Measurements from ENCODE around the gene THUMPD3.

THUMPD3 gene

GRCh38 chr3:9388142-9388541, 25.3 kb downstream of the THUMPD3 start:
- H3K4me1 ChIP-seq (ENCODE audit: low read length) = no peaks in the 10 kb centered on the region; the same call in 1 of the 2 replicates
- no peak for TF ChIP-seq CTCF (IDR thresholded peaks at IDR 0.05; ENCODE audit: low read depth, low read length)
- no peak for TF ChIP-seq EZH2phosphoT487 (IDR thresholded peaks at IDR 0.05; ENCODE audit: low read depth)
- H3K4me2 ChIP-seq (ENCODE audit: low read length) = no peak overlapping the region
- H3K36me3 ChIP-seq (replicated peaks; ENCODE audit: low read depth, low read length) = peaks cover 81% of the 10 kb centered on the region
- no peak overlapping the region for H3K27ac ChIP-seq (ENCODE audit: low read length)
- no peaks in the 10 kb centered on the region for H3K9me3 ChIP-seq (ENCODE audit: insufficient read depth, low read length)
- H3K4me3 ChIP-seq (ENCODE audit: low read length) = no peak overlapping the region
- no peaks in the 10 kb centered on the region for H3K27me3 ChIP-seq (ENCODE audit: low read depth, low read length)
- H3K9ac ChIP-seq (ENCODE audit: low read length) = no peak overlapping the region
- peaks cover 42% of the 10 kb centered on the region for H4K20me1 ChIP-seq (ENCODE audit: insufficient read depth, low read length)
- peaks cover 56% of the 10 kb centered on the region for H3K79me2 ChIP-seq (ENCODE audit: low read length)
- no peak overlapping the region for H2AFZ ChIP-seq (ENCODE audit: low read depth, low read length)

- no peak overlapping the region for H3K4me2 ChIP-seq (ENCODE audit: low read length)
- peaks cover 85% of the 10 kb centered on the region for H3K36me3 ChIP-seq (replicated peaks; ENCODE audit: low read depth, low read length)
- H3K79me2 ChIP-seq (ENCODE audit: low read length) = peaks cover 62% of the 10 kb centered on the region
- H3K27ac ChIP-seq (ENCODE audit: low read length) = no peak overlapping the region
- no peak overlapping the region for H3K4me3 ChIP-seq (ENCODE audit: low read length)
- no peaks in the 10 kb centered on the region for H3K27me3 ChIP-seq (ENCODE audit: low read depth, low read length)
- TF ChIP-seq CTCF (IDR thresholded peaks at IDR 0.05; ENCODE audit: low read depth, low read length) (no peak), EZH2phosphoT487 (IDR thresholded peaks at IDR 0.05; ENCODE audit: low read depth) (no peak)
- peaks cover 2% of the 10 kb centered on the region; the same call in 1 of the 2 replicates for H3K4me1 ChIP-seq (ENCODE audit: low read length)
- H3K9me3 ChIP-seq (ENCODE audit: insufficient read depth, low read length) = no peaks in the 10 kb centered on the region
- no peak overlapping the region for H3K9ac ChIP-seq (ENCODE audit: low read length)
- peaks cover 48% of the 10 kb centered on the region for H4K20me1 ChIP-seq (ENCODE audit: insufficient read depth, low read length)
- no peak overlapping the region for H2AFZ ChIP-seq (ENCODE audit: low read depth, low read length)
These were observed 25.9 kb downstream of the THUMPD3 start for GRCh38 chr3:9388562-9389272.

- peaks cover 78% of the 10 kb centered on the region for H3K79me2 ChIP-seq (ENCODE audit: low read length)
- no peak overlapping the region for H3K4me2 ChIP-seq (ENCODE audit: low read length)
- no peak overlapping the region for H3K4me3 ChIP-seq (ENCODE audit: low read length)
- TF ChIP-seq CTCF (IDR thresholded peaks at IDR 0.05; ENCODE audit: low read depth, low read length) (no peak), EZH2phosphoT487 (IDR thresholded peaks at IDR 0.05; ENCODE audit: low read depth) (no peak)
- no peak overlapping the region for H3K27ac ChIP-seq (ENCODE audit: low read length)
- H3K27me3 ChIP-seq (ENCODE audit: low read depth, low read length) = no peaks in the 10 kb centered on the region
- H3K9me3 ChIP-seq (ENCODE audit: insufficient read depth, low read length) = no peaks in the 10 kb centered on the region
- H3K4me1 ChIP-seq (ENCODE audit: low read length) = peaks cover 17% of the 10 kb centered on the region
- no peak overlapping the region for H3K9ac ChIP-seq (ENCODE audit: low read length)
- H2AFZ ChIP-seq (ENCODE audit: low read depth, low read length) = no peak overlapping the region
- peaks cover 86% of the 10 kb centered on the region for H3K36me3 ChIP-seq (replicated peaks; ENCODE audit: low read depth, low read length)
- peaks cover 61% of the 10 kb centered on the region for H4K20me1 ChIP-seq (ENCODE audit: insufficient read depth, low read length)
These were observed 27.5 kb downstream of the THUMPD3 start for GRCh38 chr3:9390265-9390888.

GRCh38 chr3:9392041-9392440, 29.2 kb downstream of the THUMPD3 start:
- TF ChIP-seq CTCF (IDR thresholded peaks at IDR 0.05; ENCODE audit: low read depth, low read length) = no peak
- no peak for TF ChIP-seq EZH2phosphoT487 (IDR thresholded peaks at IDR 0.05; ENCODE audit: low read depth)
- Histone ChIP-seq H3K4me1 (ENCODE audit: low read length) (peaks cover 20% of the 10 kb centered on the region), H3K36me3 (replicated peaks; ENCODE audit: low read depth, low read length) (peaks cover 79% of the 10 kb centered on the region), H3K4me3 (ENCODE audit: low read length) (no peak overlapping the region), H3K27ac (ENCODE audit: low read length) (no peak overlapping the region), H4K20me1 (ENCODE audit: insufficient read depth, low read length) (peaks cover 68% of the 10 kb centered on the region), H3K27me3 (ENCODE audit: low read depth, low read length) (no peaks in the 10 kb centered on the region), H2AFZ (ENCODE audit: low read depth, low read length) (no peak overlapping the region), H3K9ac (ENCODE audit: low read length) (no peak overlapping the region), H3K9me3 (ENCODE audit: insufficient read depth, low read length) (no peaks in the 10 kb centered on the region), H3K4me2 (ENCODE audit: low read length) (no peak overlapping the region), H3K79me2 (ENCODE audit: low read length) (peaks cover 90% of the 10 kb centered on the region)

Data from OCI-LY3 (cell line).